ENCODE results near the gene ZNF160. TPM values are rescaled to one million over a fixed set of nuclear protein-coding genes. Genes with fewer than 3 reads are reported as not detected.
A peak's percentile ranks its signal among the peaks of the same experiment; 100 is the strongest.
"Not testable (repeated sequence)": the region's sequence is repeated elsewhere in the genome, so short reads cannot be mapped to it uniquely, and the experiment has no call there.

The ZNF160 gene
- total RNA-seq, 2 donors from 2014 or later, result 16.5 to 17.0 TPM

GRCh38 chr19:53096579-53096978, 6.6 kb downstream of the ZNF160 start:
- DNase-seq; intact Hi-C loops (cut with DNase I): not testable (repeated sequence)
- ATAC-seq, result peak; percentile 11 to 15

DNA sequence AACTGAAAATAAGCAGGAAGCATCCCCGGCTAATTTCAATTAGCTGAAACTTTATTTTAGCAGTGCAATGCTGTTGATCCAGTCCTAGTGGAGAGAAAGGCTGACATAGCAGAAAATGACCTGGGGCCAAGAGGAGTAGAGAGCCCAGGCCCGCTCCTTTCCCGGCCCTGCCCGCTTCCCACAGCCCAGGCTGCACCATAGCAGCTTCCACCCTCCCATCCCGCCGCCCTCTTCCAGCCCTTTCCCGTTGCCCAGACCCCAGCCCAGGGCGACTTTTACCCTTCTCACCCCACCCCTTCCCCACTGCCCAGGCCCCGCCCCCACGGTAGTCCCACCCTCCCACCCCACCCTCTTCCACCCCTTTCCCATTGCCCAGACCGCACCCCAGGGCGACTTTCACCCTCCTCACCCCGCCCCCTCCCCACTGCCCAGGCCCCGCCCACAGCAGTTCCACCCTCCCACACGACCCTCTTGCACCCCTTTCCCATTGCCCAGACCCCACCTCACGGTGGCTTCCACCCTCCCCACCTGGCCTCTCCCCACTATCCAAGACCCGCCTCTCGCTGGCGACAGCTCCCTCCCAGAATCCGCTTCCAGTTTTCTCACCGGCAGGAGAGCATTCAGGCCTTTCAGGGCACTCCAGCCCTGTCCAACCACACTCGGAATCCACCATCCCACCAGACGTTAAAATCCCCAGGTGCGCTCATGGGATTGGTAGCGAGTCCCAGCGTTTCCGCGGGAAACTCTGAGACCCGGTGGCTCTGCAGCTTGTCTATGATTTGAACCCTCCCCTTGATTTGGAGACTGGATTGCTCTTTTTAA, 8.3 kb downstream of the ZNF160 start:
- intact Hi-C loops (cut with DNase I), result no loop called here
- DNase-seq (no peak), ATAC-seq (no peak)

DNA sequence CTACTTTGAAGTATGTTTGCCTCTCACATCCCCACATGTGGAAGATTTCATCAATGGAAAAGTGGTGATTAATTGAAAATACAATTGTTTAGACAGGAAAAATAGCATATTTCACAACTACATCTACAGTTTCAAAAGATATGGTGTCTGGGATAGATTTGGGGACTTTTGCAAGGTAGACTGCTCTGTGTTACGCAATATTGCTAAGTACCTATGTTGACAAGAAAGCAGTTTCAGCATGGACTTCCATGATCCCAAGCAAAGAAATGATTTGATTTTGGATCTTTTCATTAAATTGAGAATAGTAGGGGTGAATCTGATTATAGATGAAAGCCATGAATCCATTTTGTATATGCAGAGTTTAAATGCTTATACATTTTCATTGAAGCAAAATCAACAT, 10.5 kb downstream of the ZNF160 start:
- intact Hi-C loops (cut with DNase I), result no loop called here
- ATAC-seq, result no peak
- no peak for DNase-seq

GRCh38 chr19:53091413-53092254, 11.6 kb downstream of the ZNF160 start:
- intact Hi-C loops (cut with DNase I), result no loop called here
- ATAC-seq, result no peak
- no peak for DNase-seq

DNA sequence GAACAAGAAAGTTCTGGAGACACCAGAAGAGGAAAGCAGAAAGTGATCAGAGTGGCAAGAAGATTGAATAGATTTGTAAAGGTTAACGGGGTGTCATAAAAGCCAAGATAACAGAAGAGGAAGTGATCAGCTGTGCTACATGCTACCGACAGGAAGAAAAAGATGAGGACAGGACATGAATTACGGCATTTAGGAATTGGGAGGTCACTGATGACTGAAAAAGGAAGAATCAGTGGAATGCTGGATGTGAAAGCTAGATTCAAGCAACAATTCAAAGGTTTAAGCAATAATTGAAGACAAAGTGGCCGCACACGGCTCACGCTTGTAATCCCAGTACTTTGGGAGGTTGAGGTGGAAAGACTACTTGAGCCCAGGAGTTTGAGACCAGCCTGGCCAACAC, 15.1 kb downstream of the ZNF160 start:
- DNase-seq (no peak), ATAC-seq (no peak)
- intact Hi-C loops (cut with DNase I), result no loop called here

GRCh38 chr19:53086949-53087348, 16.3 kb downstream of the ZNF160 start:
- intact Hi-C loops (cut with DNase I), result no loop called here
- DNase-seq (peak; percentile 69), ATAC-seq (peak; percentile 54 to 81)

- ATAC-seq (no peak), DNase-seq (no peak)
- intact Hi-C loops (cut with DNase I), result no loop called here
Measured at GRCh38 chr19:53085496-53085895, 17.7 kb downstream of the ZNF160 start.

GRCh38 chr19:53082929-53083328, 20.3 kb downstream of the ZNF160 start:
- intact Hi-C loops (cut with DNase I), result no loop called here
- DNase-seq, result no peak
- ATAC-seq, result no peak

DNA sequence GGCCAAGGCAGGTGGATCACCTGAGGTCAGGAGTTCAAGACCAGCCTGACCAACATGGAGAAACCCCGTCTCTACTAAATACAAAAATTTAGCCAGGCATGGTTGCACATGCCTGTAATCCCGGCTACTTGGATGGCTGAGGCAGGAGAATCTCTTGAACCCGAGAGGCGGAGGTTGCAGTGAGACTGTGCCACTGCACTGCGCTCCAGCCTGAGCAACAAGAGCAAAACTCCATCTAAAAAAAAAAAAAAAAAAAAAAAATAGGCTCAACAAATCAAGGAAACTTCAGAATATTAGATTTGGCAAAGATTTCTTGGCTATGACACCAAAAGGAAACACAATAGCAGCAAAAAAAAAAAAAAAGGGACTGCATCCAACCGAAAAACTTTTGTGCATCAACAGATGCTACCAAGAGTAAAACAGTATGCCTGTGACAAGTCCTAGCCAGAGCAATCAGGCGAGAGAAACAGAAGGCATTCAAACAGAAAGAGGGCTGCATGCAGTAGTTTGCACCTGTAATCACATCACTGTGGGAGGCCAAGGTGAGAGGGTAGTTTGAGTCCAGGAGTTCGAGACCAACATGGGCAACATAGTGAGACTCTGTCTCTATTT, 23.8 kb downstream of the ZNF160 start:
- ATAC-seq (no peak), DNase-seq (no peak)
- intact Hi-C loops (cut with DNase I), result loop anchor here in 1 of 2 donors (10.0 kb wide), 1 partner anchor 115 kb away; the partner anchor contains the start of gene ZNF665

GRCh38 chr19:53078668-53079067, 24.6 kb downstream of the ZNF160 start:
- ATAC-seq (no peak), DNase-seq (no peak)
- intact Hi-C loops (cut with DNase I), result loop anchor here in 1 of 2 donors (10.0 kb wide), 1 partner anchor 116 kb away; the partner anchor contains the start of gene ZNF665

DNA sequence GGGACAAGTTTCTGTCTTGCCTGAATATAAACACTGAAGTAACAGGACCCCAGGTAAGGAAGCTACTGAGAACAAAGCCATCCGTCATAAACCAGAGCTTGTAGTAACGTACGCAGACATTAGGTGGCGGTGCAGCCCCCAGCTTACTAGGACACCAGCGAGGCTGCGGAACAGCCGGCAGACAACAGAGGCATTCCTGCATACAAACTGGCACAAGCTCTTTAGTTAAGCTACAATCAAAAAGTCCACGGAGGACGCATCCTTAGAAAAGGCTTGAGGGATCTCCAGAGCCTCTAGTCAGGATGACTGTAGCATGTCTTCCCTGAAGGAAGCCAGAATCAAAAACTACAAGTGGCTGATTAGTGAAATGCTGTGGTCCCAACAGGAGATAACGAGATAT, 26.2 kb downstream of the ZNF160 start:
- peak; percentile 76 to 84 for ATAC-seq
- intact Hi-C loops (cut with DNase I), result loop anchor here in 1 of 2 donors (10.0 kb wide), 1 partner anchor 118 kb away; the partner anchor contains the start of gene ZNF665
- DNase-seq, result peak; percentile 72

GRCh38 chr19:53068834-53069233, 34.4 kb downstream of the ZNF160 start:
- DNase-seq (no peak), ATAC-seq (no peak)
- intact Hi-C loops (cut with DNase I), result no loop called here

GRCh38 chr19:53068199-53068598, 35.0 kb downstream of the ZNF160 start:
- ATAC-seq, result no peak
- DNase-seq, result no peak
- intact Hi-C loops (cut with DNase I), result no loop called here

DNA sequence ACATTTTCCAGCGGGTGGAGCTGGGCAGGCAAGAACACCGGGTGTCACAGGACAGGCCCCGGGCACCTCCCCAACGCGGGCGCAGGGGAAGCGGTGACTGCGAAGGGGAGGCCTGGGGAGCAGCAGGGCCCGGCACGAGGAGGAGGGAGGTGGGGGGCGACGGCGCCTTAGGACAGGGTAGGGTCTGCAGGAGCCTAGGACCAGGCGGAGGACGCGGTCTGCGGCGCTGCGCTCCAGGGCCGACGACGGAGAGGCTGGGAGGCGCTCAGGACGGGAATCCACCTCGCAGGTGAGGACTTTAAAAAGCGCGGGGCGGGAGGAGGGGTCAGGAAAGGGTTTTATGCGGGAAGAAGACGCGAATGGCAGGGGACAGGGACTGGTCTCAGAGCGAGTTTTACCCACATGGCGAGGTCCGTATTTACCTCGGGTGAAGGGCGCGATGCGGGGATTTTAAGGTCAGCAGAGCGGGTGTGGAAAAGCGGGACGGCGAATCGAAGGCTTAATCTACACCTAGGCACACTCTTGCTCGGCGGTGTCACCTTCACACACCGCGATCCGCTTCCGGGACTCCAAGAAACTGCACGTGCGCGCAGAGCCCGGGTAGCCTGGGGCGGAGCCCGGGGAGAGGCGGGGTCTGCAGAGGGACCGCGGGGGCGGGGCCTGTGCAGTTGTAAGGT, 45.2 kb downstream of the ZNF160 start:
- intact Hi-C loops (cut with DNase I), result no loop called here
- DNase-seq (peak; percentile 42), ATAC-seq (peak; percentile 27 to 79)

DNA sequence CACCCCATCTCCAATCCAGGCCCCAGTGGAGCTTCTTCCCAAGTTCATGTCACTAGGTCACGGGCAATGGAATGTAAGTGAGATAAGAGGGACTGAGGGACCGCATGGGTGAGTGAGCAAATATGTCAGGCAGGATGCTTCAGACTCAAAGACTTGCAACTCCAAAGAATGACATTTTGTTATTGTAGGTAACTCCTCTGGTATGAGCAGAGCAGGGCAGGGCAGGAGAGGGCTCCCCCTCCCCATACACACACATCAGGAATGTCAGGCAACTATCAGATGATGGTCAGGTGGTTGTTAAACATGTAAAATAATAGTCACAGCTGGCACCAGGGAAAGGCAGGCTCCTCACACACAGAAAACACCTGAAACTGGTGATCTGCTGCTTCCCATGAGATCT, 48.1 kb downstream of the ZNF160 start:
- DNase-seq (no peak), ATAC-seq (no peak)
- intact Hi-C loops (cut with DNase I), result no loop called here

GRCh38 chr19:53047379-53047778, 55.8 kb downstream of the ZNF160 start:
- intact Hi-C loops (cut with DNase I), result no loop called here
- no peak for DNase-seq
- ATAC-seq, result no peak

DNA sequence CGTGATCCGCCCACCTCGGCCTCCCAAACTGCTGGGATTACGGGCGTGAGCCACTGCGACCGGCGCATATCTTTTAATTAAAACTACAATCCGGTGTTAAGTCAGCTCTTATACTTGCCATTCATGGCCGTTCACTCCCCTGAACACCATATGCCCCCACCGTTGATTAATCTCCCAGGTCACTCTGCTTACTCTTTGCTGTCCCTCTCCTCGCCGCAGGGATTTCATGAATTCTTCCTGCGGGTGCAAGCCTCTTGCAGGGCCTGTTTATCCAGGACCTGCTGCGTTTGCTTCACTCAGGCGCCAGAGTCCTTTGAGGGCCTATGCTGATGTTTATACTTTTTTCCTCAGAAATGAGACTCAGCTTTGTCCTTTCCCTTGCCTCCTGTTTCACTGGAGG, 57.7 kb downstream of the ZNF160 start:
- DNase-seq (no peak), ATAC-seq (no peak)
- intact Hi-C loops (cut with DNase I), result no loop called here

GRCh38 chr19:53041366-53041765, 61.9 kb downstream of the ZNF160 start:
- no peak for ATAC-seq
- intact Hi-C loops (cut with DNase I), result no loop called here
- no peak for DNase-seq
